ENCODE results near the gene CASZ1. TPM values are rescaled to one million over a fixed set of nuclear protein-coding genes. Genes with fewer than 3 reads are reported as not detected.

Gene CASZ1
- total RNA-seq, 1 experiment from 2014 or later = 11.7 TPM

GRCh38 chr1:10819198-10819901, 22.9 kb upstream of the CASZ1 start (continued):
- no peak for TF ChIP-seq ARID4B (CRISPR knock-in tag; IDR thresholded peaks at IDR 0.05; ENCODE audit: borderline replicate concordance)

- Mint-ChIP-seq H3K27me3 (ENCODE audit: low read depth) (no peaks in the 10 kb centered on the region; the same call in 1 of the 2 replicates), H3K36me3 (no peaks in the 10 kb centered on the region), H3K9me3 (no peaks in the 10 kb centered on the region), H3K27ac (no peak overlapping the region), H3K4me1 (peaks cover 26% of the 10 kb centered on the region), H3K4me3 (no peak overlapping the region)
- TF ChIP-seq MLX (CRISPR knock-in tag; IDR thresholded peaks at IDR 0.05) = no peak
- no peak for TF ChIP-seq ETV6 (CRISPR knock-in tag; IDR thresholded peaks at IDR 0.05)
- no peak for TF ChIP-seq STAT6 (CRISPR knock-in tag; conservative IDR thresholded peaks at IDR 0.05; ENCODE audit: low read depth)
- no peak for TF ChIP-seq ZNF671 (CRISPR knock-in tag; IDR thresholded peaks at IDR 0.05)
- TF ChIP-seq ZNF121 (CRISPR knock-in tag; IDR thresholded peaks at IDR 0.05) = peak; percentile 90
- ChIA-PET CTCF (interaction anchor here (1.2 kb wide), 1 partner anchor 49 kb away, joined by 3 read pairs; no protein-coding TSS in a partner anchor), POLR2A (no interaction called here)
- DNase-seq (ENCODE audit: low spot score) = no peak
- ATAC-seq = no peak
Observed at GRCh38 chr1:10818262-10819197, 22.1 kb upstream of the CASZ1 start.

GRCh38 chr1:10816743-10817369, 20.4 kb upstream of the CASZ1 start:
- H3K36me3 Mint-ChIP-seq = no peaks in the 10 kb centered on the region
- ATAC-seq = no peak

More at GRCh38 chr1:10816743-10817369, 20.4 kb upstream of the CASZ1 start:
- peaks cover 26% of the 10 kb centered on the region for H3K4me1 Mint-ChIP-seq
- no peak for DNase-seq (ENCODE audit: low spot score)
- H3K27ac Mint-ChIP-seq = no peak overlapping the region
- ChIA-PET CTCF (no interaction called here), POLR2A (no interaction called here)
- TF ChIP-seq MXD4 (CRISPR knock-in tag; IDR thresholded peaks at IDR 0.05; ENCODE audit: borderline replicate concordance) = no peak
- TF ChIP-seq EMX1 (CRISPR knock-in tag; IDR thresholded peaks at IDR 0.05) = no peak
- TF ChIP-seq SOX15 (CRISPR knock-in tag; IDR thresholded peaks at IDR 0.05) = no peak
- no peak for TF ChIP-seq SMAD4 (CRISPR knock-in tag; IDR thresholded peaks at IDR 0.05)
- no peak for TF ChIP-seq AR (CRISPR knock-in tag; IDR thresholded peaks at IDR 0.05)
- TF ChIP-seq SP1 (CRISPR knock-in tag; conservative IDR thresholded peaks at IDR 0.05) = no peak
- TF ChIP-seq PRDM15 (CRISPR knock-in tag; IDR thresholded peaks at IDR 0.05) = no peak
- no peak for TF ChIP-seq FOXK1 (CRISPR knock-in tag; IDR thresholded peaks at IDR 0.05)
- H3K27me3 Mint-ChIP-seq (ENCODE audit: low read depth) = no peaks in the 10 kb centered on the region; the same call in 1 of the 2 replicates
- no peaks in the 10 kb centered on the region for H3K9me3 Mint-ChIP-seq
- H3K4me3 Mint-ChIP-seq = no peak overlapping the region

All from WTC11 (cell line).